Heart right ventricle (tissue), 16 donors: ENCODE data around the gene IKZF1. TPM values are rescaled to one million over a fixed set of nuclear protein-coding genes. Genes with fewer than 3 reads are reported as not detected.

ENCODE experiments used
- ATAC-seq, 8 donors: fragments of 200-7000 bp; cut with Tn5 transposase; one replicate each; pipeline ENCODE4 v1.9.1; 2020; ENCODE audit warnings: mild to moderate bottlenecking in 8 of 8, moderate library complexity in 8 of 8, moderate number of reproducible peaks in 1 of 8
- DNase-seq, 2 donors: peaks; one replicate each; pipeline ENCODE4 v3.0.0-alpha.2; 2020
- H3K27ac ChIP-seq, 10 donors: fragments of 200-600 bp; sonication (generic) in 2 of 10; one replicate each; pipeline versions ENCODE4 v1.5.0 to v1.8.0; 2020 to 2022; ENCODE audit warnings: mild to moderate bottlenecking in 3 of 10
- H3K27me3 ChIP-seq, 7 donors: fragments of 200-600 bp; one replicate each; pipeline ENCODE4 v1.8.0; 2021 to 2022; ENCODE audit warnings: mild to moderate bottlenecking in 2 of 7
- H3K36me3 ChIP-seq, 9 donors: fragments of 200-600 bp; sonication (generic) in 1 of 9; one replicate each; pipeline versions ENCODE4 v1.5.0 to v1.8.0; 2020 to 2022; ENCODE audit warnings: mild to moderate bottlenecking in 2 of 9
- H3K4me1 ChIP-seq, 9 donors: fragments of 200-600 bp; sonication (generic) in 1 of 9; one replicate each; pipeline versions ENCODE4 v1.5.0 to v1.8.0; 2020 to 2022; ENCODE audit warnings: mild to moderate bottlenecking in 4 of 9
- H3K4me3 ChIP-seq, 10 donors: fragments of 200-600 bp; sonication (generic) in 2 of 10; one replicate each; pipeline versions ENCODE4 v1.5.0 to v1.8.0; 2020 to 2022; ENCODE audit warnings: mild to moderate bottlenecking in 7 of 10, moderate library complexity in 2 of 10
- H3K9me3 ChIP-seq, 11 donors: fragments of 200-600 bp in 10 of 11; sonication (generic) in 2 of 11; one replicate each; pipeline versions ENCODE4 v1.5.0 to v1.8.0; 2013 to 2022; ENCODE audit warnings: mild to moderate bottlenecking in 2 of 11, control low read depth in 1 of 11, moderate library complexity in 1 of 11
- CTCF ChIP-seq, 9 donors: fragments of 200-600 bp; sonication (generic) in 2 of 9; IDR thresholded peaks; one replicate each; pipeline versions ENCODE4 v1.5.0 to v1.8.0; 2021 to 2022; ENCODE audit warnings: antibody characterized with exemption in 9 of 9, mild to moderate bottlenecking in 5 of 9, moderate library complexity in 1 of 9
- WGBS, 2 donors: extraction: QIAGEN DNeasy Blood & Tissue Kit; methylation state at CpG; one replicate each; pipeline ENCODE4 v1.1.7; 2013; ENCODE audit warnings: inconsistent platforms in 1 of 2; 5-methylcytosine and 5-hydroxymethylcytosine counted together
- intact Hi-C, 10 donors: fragments of 100-400 bp; cut with DNase I; formaldehyde crosslinking; loops; one replicate each; pipeline versions ENCODE4 v1.11.1 to v1.14.2; 2022
- polyA plus RNA-seq, 2 donors: library from polyadenylated mRNA; stranded (reverse); fragments of 200-250 nt; gene quantifications; one replicate each; pipeline ENCODE4 v1.2.3, GENCODE V29; 2013
- total RNA-seq, 10 donors: library from RNA; stranded (reverse); fragmentation: NEBNext Ultra II Directional in 3 of 10; extraction: Animal tissue kit (Norgen Biotek cat#: 25700) in 3 of 10; gene quantifications; one replicate each; pipeline versions ENCODE4 v1.2.1 to v1.2.4, GENCODE V29; 2021 to 2023
- donor health status: Arrhythmogenic right ventricular cardiomyopathy.
- donor health status: ischemic (EF 13 %, LVEDD 7.1; RV severe dilation, severe dysfunction).
- donor health status: healthy with polysubstance abuse.
- donor health status: DM: no; HTN: yes; CAD: no.
- donor health status: DM: no; HTN: no; CAD: no.
- donor health status: ischemic (EF 25% LVEDD 6.9; RV normal size, moderate dysfunction).
- donor health status: ischemic (EF 25% LVEDD 5.7; RV mildly dilated, moderate dysfunction).
- donor health status: healthy.
- donor health status: DM: yes; HTN: yes; CAD: no.
- donor health status: Ischemic cardiomyopathy.
- donor health status: ischemic (EF 35%, LVEDD 5.7; RV mildly dilated, moderate dysfunction).
- donor health status: nonischemic (EF 11% LVEDD 7.7; RV severe dilation, severe dysfunction).
- donor health status: DM: yes; HTN: yes; CAD: no.
- donor health status: PGD.
- donor health status: ischemic (EF 29% LVEDD 5.4; RV normal size, mild dysfunction).
- donor health status: nonischemic (EF 23%, LVEDD 6.1; RV moderate dilation, normal function).

Gene IKZF1
- total and polyA plus RNA-seq, 12 donors: 0.46 to 20.2 (median 1.7) TPM

DNA sequence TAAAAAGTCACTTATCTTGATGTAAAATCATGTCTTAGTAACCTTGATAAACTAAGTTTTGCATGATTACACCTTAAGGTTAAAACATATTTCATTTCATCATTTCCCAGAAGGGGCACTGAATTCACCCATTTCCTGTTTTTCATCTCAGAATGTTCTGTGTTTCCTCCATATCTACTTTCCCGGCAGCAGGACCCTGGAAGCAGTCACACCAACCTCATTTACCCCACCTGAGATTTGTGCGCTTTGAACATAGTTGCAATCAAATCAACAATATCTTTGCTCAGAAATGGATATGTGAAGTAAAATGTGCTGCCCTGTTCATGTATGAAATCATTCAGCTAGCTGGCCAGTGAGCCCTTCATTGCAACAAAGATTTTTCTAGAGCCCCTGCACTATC, 46.8 kb downstream of the IKZF1 start:
- peaks cover 0 to 39% (median 6%) of the 10 kb centered on the region in 7 donors for H3K27me3 ChIP-seq
- DNase-seq (no peak), ATAC-seq (no peak)
- peak overlapping the region in 1 of 10 donors; percentile 75 for H3K27ac ChIP-seq
- peaks cover 0 to 70% (median 0%) of the 10 kb centered on the region in 9 donors for H3K4me1 ChIP-seq
- TF ChIP-seq CTCF (IDR thresholded peaks at IDR 0.05): no peak
- WGBS, 2 donors: 56 to 67% methylated on average over 2 of the region's 2 CpGs
- peaks cover 0 to 25% (median 0%) of the 10 kb centered on the region in 9 donors for H3K36me3 ChIP-seq
- no peak overlapping the region for H3K4me3 ChIP-seq
- H3K9me3 ChIP-seq: no peaks in the 10 kb centered on the region
- intact Hi-C loops: no loop called here

DNA sequence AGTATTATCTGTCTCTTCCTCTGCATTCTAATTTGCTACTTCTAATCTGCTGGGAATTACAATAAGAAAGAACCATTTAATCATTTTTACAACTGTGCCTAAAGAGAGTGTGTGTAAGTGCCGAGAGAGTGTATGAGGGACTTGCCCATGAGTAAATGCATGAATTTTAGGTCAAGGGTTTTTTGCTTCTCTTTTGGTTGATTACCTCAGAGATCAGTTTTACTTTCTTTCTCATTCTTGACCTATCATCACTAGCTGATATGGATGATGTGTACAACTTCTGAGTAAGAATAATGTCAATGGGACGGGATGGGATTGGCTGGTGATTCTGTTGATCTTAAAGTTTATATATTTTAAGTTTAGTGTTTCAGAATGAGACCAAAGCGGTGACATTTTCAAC, 47.8 kb downstream of the IKZF1 start:
- 66 to 75% methylated on average over 3 of the region's 3 CpGs for WGBS, 2 donors
- ATAC-seq (no peak), DNase-seq (no peak)
- Histone ChIP-seq H3K27me3 (peaks cover 0 to 33% (median 6%) of the 10 kb centered on the region in 7 donors), H3K36me3 (peaks cover 0 to 25% (median 0%) of the 10 kb centered on the region in 9 donors), H3K9me3 (no peaks in the 10 kb centered on the region), H3K4me3 (no peak overlapping the region), H3K27ac (peak overlapping the region in 1 of 10 donors; percentile 75), H3K4me1 (peaks cover 0 to 77% (median 0%) of the 10 kb centered on the region in 9 donors)
- no peak for TF ChIP-seq CTCF (IDR thresholded peaks at IDR 0.05)
- intact Hi-C loops: no loop called here

GRCh38 chr7:50352751-50353150, 48.2 kb downstream of the IKZF1 start:
- 93 to 94% methylated on average over 1 of the region's 1 CpG for WGBS, 2 donors
- peaks cover 0 to 25% (median 0%) of the 10 kb centered on the region in 9 donors for H3K36me3 ChIP-seq
- intact Hi-C loops: no loop called here
- no peak overlapping the region for H3K4me3 ChIP-seq
- H3K4me1 ChIP-seq: peaks cover 0 to 81% (median 0%) of the 10 kb centered on the region in 9 donors
- no peaks in the 10 kb centered on the region for H3K9me3 ChIP-seq
- ATAC-seq (no peak), DNase-seq (no peak)
- no peak for TF ChIP-seq CTCF (IDR thresholded peaks at IDR 0.05)
- H3K27ac ChIP-seq: peak overlapping the region in 1 of 10 donors; percentile 75
- peaks cover 0 to 35% (median 6%) of the 10 kb centered on the region in 7 donors for H3K27me3 ChIP-seq

DNA sequence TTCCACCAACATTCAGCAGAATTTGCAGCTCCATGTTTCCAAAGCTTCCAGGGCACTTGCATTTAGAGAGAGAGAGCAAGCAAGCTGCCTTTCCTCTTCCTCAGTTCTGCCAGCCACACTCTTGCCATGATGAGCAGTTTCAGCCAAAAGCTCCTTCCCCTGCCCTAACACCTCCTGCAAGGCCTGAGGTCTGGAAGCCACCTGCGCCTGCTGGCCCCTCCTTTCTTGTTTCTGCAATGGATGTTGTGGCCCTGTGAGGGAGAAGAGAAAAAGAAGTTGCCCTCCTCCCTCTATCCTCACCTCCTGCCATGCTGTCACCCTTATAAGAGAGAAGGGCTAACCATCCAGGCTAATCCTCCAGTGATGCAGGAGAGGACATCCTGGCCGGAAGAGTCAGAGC, 48.7 kb downstream of the IKZF1 start:
- intact Hi-C loops: no loop called here
- ATAC-seq: no peak
- no peak for DNase-seq
- WGBS, 2 donors: 88 to 90% methylated on average over 2 of the region's 2 CpGs
- Histone ChIP-seq H3K9me3 (no peaks in the 10 kb centered on the region), H3K27me3 (peaks cover 0 to 40% (median 6%) of the 10 kb centered on the region in 7 donors), H3K4me3 (no peak overlapping the region), H3K36me3 (peaks cover 0 to 25% (median 0%) of the 10 kb centered on the region in 9 donors), H3K27ac (peak overlapping the region in 1 of 10 donors; percentile 75), H3K4me1 (peaks cover 0 to 86% (median 0%) of the 10 kb centered on the region in 9 donors)
- TF ChIP-seq CTCF (IDR thresholded peaks at IDR 0.05): no peak
